ENCODE data around the gene DENND4C.

The DENND4C gene

DNA sequence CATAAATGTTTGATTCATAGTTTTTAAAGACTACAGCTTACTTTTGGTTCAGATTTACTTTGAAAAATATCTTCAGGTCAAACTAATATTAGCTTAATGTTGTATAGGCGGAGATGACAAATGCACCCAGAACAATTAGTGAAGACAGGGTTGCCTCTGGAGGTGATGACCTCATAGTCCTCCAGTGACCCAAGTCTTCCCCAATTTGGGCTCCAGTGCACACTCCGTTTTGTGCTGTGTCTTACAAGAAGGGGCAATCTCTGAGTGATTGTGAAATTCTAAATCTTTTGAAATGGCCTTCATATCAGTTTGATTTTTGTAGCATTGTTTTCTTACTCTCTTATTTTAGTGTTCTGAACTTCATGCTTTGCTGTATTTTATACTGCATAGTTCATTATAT is 57.6 kb downstream of the DENND4C start:
- no peak overlapping the region for H2AFZ ChIP-seq (ENCODE audit: low read depth, low read length)
- H3K79me2 ChIP-seq (ENCODE audit: low read length): peaks cover 62% of the 10 kb centered on the region
- H3K27me3 ChIP-seq (ENCODE audit: low read depth, low read length): no peaks in the 10 kb centered on the region
- no peak overlapping the region for H3K27ac ChIP-seq (ENCODE audit: low read length)
- H3K9me3 ChIP-seq (ENCODE audit: insufficient read depth, low read length): no peaks in the 10 kb centered on the region
- no peaks in the 10 kb centered on the region for H3K4me1 ChIP-seq (ENCODE audit: low read length)
- peaks cover 73% of the 10 kb centered on the region for H4K20me1 ChIP-seq (ENCODE audit: insufficient read depth, low read length)
- peaks cover 40% of the 10 kb centered on the region for H3K36me3 ChIP-seq (replicated peaks; ENCODE audit: low read depth, low read length)
- H3K4me3 ChIP-seq (ENCODE audit: low read length): no peak overlapping the region
- no peak overlapping the region for H3K4me2 ChIP-seq (ENCODE audit: low read length)
- H3K9ac ChIP-seq (ENCODE audit: low read length): no peak overlapping the region
- TF ChIP-seq EZH2phosphoT487 (IDR thresholded peaks at IDR 0.05; ENCODE audit: low read depth): no peak
- TF ChIP-seq, protein P1, sequence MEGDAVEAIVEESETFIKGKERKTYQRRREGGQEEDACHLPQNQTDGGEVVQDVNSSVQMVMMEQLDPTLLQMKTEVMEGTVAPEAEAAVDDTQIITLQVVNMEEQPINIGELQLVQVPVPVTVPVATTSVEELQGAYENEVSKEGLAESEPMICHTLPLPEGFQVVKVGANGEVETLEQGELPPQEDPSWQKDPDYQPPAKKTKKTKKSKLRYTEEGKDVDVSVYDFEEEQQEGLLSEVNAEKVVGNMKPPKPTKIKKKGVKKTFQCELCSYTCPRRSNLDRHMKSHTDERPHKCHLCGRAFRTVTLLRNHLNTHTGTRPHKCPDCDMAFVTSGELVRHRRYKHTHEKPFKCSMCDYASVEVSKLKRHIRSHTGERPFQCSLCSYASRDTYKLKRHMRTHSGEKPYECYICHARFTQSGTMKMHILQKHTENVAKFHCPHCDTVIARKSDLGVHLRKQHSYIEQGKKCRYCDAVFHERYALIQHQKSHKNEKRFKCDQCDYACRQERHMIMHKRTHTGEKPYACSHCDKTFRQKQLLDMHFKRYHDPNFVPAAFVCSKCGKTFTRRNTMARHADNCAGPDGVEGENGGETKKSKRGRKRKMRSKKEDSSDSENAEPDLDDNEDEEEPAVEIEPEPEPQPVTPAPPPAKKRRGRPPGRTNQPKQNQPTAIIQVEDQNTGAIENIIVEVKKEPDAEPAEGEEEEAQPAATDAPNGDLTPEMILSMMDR (IDR thresholded peaks at IDR 0.05; ENCODE audit: low read depth, low read length): no peak

DNA sequence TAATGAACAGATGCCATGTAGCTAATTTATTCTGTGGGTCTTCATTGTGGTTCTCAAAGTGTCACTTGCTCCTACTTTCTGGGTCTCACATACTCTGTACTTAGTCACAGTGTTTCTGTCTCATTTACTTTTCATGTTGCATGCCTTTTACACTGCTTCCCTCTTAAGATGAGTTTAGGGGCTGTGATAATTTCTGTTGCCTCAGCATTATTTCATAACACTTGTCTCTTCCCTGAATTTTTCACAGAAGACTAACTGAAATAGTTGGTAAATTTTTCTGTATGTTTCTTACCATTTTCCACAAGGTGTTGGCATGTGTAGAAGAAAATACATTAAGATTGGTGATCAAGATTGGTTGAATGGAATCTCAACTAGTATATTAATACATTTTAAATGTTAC is 59.6 kb downstream of the DENND4C start:
- Histone ChIP-seq H3K36me3 (replicated peaks; ENCODE audit: low read depth, low read length) (peaks cover 49% of the 10 kb centered on the region), H3K9ac (ENCODE audit: low read length) (no peak overlapping the region)
- TF ChIP-seq EZH2phosphoT487 (IDR thresholded peaks at IDR 0.05; ENCODE audit: low read depth): no peak
- TF ChIP-seq, protein P1 (IDR thresholded peaks at IDR 0.05; ENCODE audit: low read depth, low read length): no peak

DNA sequence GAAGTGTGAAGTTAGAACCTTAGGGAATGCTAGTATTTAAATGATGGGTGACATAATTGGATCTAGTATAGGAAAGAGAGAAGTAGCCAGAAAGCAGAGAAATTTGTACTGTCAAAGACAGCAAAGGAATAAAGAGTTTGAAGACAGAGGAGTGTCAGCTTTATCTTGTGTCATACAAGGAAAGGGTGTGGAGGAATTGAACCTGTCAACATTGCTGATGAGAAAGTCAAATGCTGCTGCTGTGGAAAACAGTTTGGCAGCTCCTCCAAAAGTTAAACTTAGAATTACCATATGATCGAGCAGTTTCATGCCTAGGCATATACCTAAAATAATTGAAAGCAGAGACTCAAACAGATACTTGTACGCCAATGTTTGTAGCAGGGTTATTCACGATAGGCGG is 63.7 kb downstream of the DENND4C start:
- no peaks in the 10 kb centered on the region for H3K9me3 ChIP-seq (ENCODE audit: insufficient read depth, low read length)
- no peaks in the 10 kb centered on the region for H3K4me1 ChIP-seq (ENCODE audit: low read length)
- H3K9ac ChIP-seq (ENCODE audit: low read length): no peak overlapping the region
- peaks cover 41% of the 10 kb centered on the region for H3K36me3 ChIP-seq (replicated peaks; ENCODE audit: low read depth, low read length)
- no peak overlapping the region for H3K27ac ChIP-seq (ENCODE audit: low read length)
- peaks cover 11% of the 10 kb centered on the region for H3K79me2 ChIP-seq (ENCODE audit: low read length)
- peaks cover 30% of the 10 kb centered on the region for H4K20me1 ChIP-seq (ENCODE audit: insufficient read depth, low read length)
- H3K27me3 ChIP-seq (ENCODE audit: low read depth, low read length): no peaks in the 10 kb centered on the region
- H3K4me2 ChIP-seq (ENCODE audit: low read length): no peak overlapping the region
- TF ChIP-seq, protein P1 (IDR thresholded peaks at IDR 0.05; ENCODE audit: low read depth, low read length): no peak
- no peak for TF ChIP-seq EZH2phosphoT487 (IDR thresholded peaks at IDR 0.05; ENCODE audit: low read depth)
- H2AFZ ChIP-seq (ENCODE audit: low read depth, low read length): no peak overlapping the region
- H3K4me3 ChIP-seq (ENCODE audit: low read length): no peak overlapping the region

More for the DNA sequence above, 59.6 kb downstream of the DENND4C start:
- Histone ChIP-seq H3K27me3 (ENCODE audit: low read depth, low read length) (no peaks in the 10 kb centered on the region), H3K4me2 (ENCODE audit: low read length) (no peak overlapping the region), H3K79me2 (ENCODE audit: low read length) (peaks cover 50% of the 10 kb centered on the region), H2AFZ (ENCODE audit: low read depth, low read length) (no peak overlapping the region), H3K9me3 (ENCODE audit: insufficient read depth, low read length) (no peaks in the 10 kb centered on the region), H3K27ac (ENCODE audit: low read length) (no peak overlapping the region), H4K20me1 (ENCODE audit: insufficient read depth, low read length) (peaks cover 69% of the 10 kb centered on the region), H3K4me1 (ENCODE audit: low read length) (no peaks in the 10 kb centered on the region), H3K4me3 (ENCODE audit: low read length) (no peak overlapping the region)

DNA sequence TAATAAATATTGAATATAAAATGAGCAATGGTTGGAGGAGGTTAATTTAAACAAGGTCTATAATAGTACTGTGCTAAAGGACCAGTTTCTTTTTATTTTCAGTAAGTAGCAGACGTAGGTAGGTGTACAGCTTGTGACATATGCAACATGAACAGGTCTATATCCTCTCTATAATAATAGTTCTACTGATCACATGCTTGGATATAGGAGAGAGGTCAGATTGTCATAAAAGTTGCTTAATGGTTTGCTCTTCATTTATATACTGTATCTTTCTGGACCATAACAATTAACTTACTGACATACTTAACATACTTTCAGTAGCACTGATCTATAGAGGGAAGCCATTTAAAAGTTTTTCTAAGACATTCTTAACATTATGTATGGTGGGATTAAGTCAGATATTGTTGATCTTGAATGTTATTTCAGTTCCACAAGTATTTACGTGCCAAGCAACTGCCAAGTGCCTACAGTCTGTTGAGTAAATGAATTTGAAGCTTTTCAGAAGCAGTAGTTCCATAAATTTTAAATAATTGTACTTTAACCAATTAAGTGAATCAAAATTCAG is 68.0 kb downstream of the DENND4C start:
- Histone ChIP-seq H4K20me1 (ENCODE audit: insufficient read depth, low read length) (peaks cover 12% of the 10 kb centered on the region), H3K27me3 (ENCODE audit: low read depth, low read length) (no peaks in the 10 kb centered on the region), H3K36me3 (replicated peaks; ENCODE audit: low read depth, low read length) (peaks cover 53% of the 10 kb centered on the region), H3K9me3 (ENCODE audit: insufficient read depth, low read length) (no peaks in the 10 kb centered on the region), H3K27ac (ENCODE audit: low read length) (no peak overlapping the region), H3K4me2 (ENCODE audit: low read length) (no peak overlapping the region), H3K79me2 (ENCODE audit: low read length) (peaks cover 5% of the 10 kb centered on the region; the same call in 1 of the 2 replicates), H2AFZ (ENCODE audit: low read depth, low read length) (no peak overlapping the region), H3K4me3 (ENCODE audit: low read length) (no peak overlapping the region), H3K9ac (ENCODE audit: low read length) (no peak overlapping the region), H3K4me1 (ENCODE audit: low read length) (no peaks in the 10 kb centered on the region)
- no peak for TF ChIP-seq EZH2phosphoT487 (IDR thresholded peaks at IDR 0.05; ENCODE audit: low read depth)
- TF ChIP-seq, protein P1 (IDR thresholded peaks at IDR 0.05; ENCODE audit: low read depth, low read length): no peak
